Measurements from ENCODE around the gene RHBDF2. TPM values are rescaled to one million over a fixed set of nuclear protein-coding genes. Genes with fewer than 3 reads are reported as not detected.
A peak's percentile ranks its signal among the peaks of the same experiment; 100 is the strongest.

RHBDF2 gene
- total RNA-seq, 1 donor from 2014 or later = 47.8 TPM

DNA sequence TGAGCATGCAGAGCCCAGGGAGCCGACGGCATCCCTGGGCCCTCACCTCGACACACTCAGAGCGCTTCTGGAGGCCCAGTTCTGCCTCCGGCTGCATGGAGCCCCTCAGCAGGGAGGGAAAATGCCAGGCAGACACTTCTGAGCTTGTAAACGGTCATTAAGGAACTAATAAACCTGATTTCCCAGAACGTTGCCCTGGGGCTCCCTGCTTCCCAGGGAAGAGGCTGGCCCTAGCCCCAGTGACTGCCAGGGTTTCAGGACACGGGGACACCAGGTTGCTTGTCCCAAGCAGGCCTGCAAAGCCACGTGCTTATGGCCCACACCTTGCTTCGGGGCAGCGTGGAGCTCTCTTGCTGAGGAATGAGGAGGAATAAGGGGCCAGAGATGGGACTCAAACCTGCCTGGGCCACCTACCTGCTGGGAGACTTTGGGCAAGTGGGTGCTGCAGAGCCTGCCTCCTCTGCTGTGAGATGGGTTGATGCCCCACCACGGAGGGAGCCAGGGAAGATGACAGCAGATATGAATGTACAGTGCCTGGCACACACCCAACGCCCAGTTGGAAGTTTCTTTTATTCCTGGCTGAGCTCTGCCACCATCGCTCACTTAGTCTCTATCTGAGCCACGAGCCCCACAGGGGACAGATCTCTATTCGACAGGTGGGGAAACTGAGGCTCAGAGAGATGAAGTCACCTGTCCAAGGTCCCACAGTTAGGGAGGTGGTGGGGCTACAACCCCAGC lies 5.4 kb downstream of the RHBDF2 start:
- no peak for DNase-seq
- Histone ChIP-seq H3K4me3 (no peak overlapping the region), H3K27ac (no peak overlapping the region), H3K36me3 (no peaks in the 10 kb centered on the region), H3K4me1 (peaks cover 87% of the 10 kb centered on the region), H3K27me3 (ENCODE audit: low read depth) (no peaks in the 10 kb centered on the region), H3K9me3 (no peaks in the 10 kb centered on the region)
- no peak for TF ChIP-seq CTCF (IDR thresholded peaks at IDR 0.05)
- intact Hi-C loops (cut with DNase I) = no loop called here
- no peak for ATAC-seq

DNA sequence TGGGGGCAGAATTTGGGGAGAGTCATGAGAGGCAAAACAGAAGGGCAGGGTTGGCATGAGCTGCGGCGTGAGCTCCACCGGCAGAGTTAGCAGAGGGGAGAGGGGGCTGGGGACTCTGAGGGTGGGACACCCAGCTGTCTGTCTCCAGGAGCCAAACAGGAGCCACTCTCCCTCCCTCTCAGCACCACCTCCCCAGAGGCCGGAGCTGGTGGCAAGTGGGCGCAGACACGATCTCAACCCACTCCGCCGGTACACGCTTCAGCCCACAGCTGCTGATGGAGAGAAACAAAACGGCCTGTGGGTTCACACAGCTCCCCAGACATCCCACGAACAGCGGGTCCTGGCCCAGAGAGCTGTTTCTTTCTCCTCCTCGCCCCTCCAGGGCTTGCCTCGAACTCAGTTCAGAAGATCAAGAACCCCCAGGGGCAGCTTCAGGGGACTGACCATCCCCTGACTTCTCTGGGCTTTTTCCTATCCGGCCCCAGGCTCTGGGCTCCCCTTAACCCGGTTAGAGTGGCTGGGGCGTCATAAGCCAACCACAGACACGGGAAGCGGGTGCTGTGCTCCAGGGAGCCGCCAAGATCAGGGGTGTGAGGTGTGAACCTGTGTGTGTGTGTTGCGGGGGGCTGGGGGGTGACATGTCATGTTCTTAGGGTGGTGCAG lies 7.6 kb downstream of the RHBDF2 start:
- peak overlapping the region; percentile 90 for H3K27ac ChIP-seq
- intact Hi-C loops (cut with DNase I) = no loop called here
- ATAC-seq (no peak), DNase-seq (no peak)
- H3K27me3 ChIP-seq (ENCODE audit: low read depth) = no peaks in the 10 kb centered on the region
- H3K9me3 ChIP-seq = no peaks in the 10 kb centered on the region
- H3K4me3 ChIP-seq = peak overlapping the region; percentile 34
- no peaks in the 10 kb centered on the region for H3K36me3 ChIP-seq
- TF ChIP-seq CTCF (IDR thresholded peaks at IDR 0.05) = no peak
- H3K4me1 ChIP-seq = peaks cover 79% of the 10 kb centered on the region

DNA sequence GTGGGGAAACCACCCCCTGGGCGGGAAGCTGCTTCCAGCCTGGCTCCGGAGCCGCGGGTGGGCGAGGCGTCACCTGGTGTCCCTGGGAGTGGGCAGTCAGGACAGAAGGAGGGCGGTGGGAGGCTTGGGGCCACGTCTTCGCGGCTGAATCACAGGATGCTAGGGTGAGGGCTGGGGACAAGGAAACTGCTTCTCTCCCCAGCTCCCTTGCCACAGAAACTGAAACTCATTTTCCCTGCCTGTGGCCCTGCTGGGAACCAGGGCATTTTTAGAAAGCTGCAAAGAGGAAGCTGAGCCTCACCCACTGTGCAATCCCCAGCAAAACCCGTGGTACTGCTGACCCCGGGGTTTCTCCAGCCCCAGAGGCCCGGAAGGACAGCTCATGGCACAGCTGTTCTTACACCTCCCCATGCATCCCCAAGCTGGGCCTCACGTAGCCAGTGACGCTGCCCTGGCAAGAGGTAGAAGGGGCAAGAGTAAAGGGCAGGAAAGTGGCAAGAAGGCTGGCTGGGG lies 8.2 kb downstream of the RHBDF2 start:
- Histone ChIP-seq H3K4me3 (peak overlapping the region; percentile 34), H3K27me3 (ENCODE audit: low read depth) (no peaks in the 10 kb centered on the region), H3K4me1 (peaks cover 73% of the 10 kb centered on the region), H3K36me3 (no peaks in the 10 kb centered on the region), H3K9me3 (no peaks in the 10 kb centered on the region), H3K27ac (peak overlapping the region; percentile 90)
- ATAC-seq (peak; percentile 76 to 81), DNase-seq (peak; percentile 88)
- intact Hi-C loops (cut with DNase I) = no loop called here
- TF ChIP-seq CTCF (IDR thresholded peaks at IDR 0.05) = no peak

DNA sequence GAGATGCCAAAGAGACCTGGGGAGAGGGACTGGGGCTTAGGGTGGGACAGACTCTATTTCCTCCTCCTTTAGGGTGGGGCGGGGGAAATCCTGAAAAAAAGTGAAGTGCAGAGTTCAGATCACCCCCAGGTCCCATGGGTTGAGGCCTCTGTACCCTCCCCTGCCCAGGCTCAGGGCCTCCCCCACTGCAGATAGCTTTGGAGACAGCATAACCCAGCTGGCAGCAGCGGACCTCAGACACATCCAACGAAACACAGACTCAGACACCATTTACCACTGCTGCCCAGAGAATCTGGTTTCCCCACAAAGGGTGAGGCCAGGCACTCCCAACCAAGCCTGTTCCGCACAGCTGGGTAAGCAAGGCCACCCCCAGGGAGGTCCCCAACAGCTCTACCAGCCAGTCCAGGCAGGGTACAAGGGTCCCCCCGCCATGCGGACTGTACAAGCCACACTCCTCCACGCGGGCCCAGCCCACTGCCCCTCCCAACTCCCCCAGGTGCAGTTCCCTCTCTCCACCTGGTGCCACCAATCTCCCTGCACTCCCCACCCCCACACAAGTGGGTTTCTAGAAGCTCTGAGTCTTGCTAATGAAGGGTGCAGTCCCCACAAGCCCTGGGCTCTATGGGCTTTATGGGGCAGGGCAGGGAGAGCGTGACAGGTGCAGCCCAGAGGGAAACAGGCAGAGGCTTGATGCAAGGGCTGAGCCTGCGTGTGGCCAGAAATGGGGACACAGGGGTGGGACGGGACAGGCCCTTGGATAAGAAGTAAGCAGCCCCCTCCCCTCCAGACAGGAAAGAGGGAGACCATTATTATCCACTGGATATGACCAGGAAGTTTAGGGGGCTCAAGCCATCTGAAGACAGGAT lies 8.9 kb downstream of the RHBDF2 start:
- H3K27ac ChIP-seq = peak overlapping the region; percentile 90
- H3K27me3 ChIP-seq (ENCODE audit: low read depth) = no peaks in the 10 kb centered on the region
- peaks cover 66% of the 10 kb centered on the region for H3K4me1 ChIP-seq
- H3K9me3 ChIP-seq = no peaks in the 10 kb centered on the region
- ATAC-seq (peak; percentile 20 to 46), DNase-seq (peak; percentile 67)
- H3K4me3 ChIP-seq = peak overlapping the region; percentile 34
- peaks cover 3% of the 10 kb centered on the region for H3K36me3 ChIP-seq
- intact Hi-C loops (cut with DNase I) = no loop called here
- TF ChIP-seq CTCF (IDR thresholded peaks at IDR 0.05) = no peak

Data from lower lobe of right lung (tissue), 2 donors.